GM19372 (cell line): ENCODE measurements around the gene SH3BP1.
A peak's percentile ranks its signal among the peaks of the same experiment; 100 is the strongest.
"Not testable (repeated sequence)": the region's sequence is repeated elsewhere in the genome, so short reads cannot be mapped to it uniquely, and the experiment has no call there.

Experiments used
- ATAC-seq: cut with Tn5 transposase; IDR thresholded peaks from one replicate; pipeline ENCODE4 v1.9.1; 2021; ENCODE audit warnings: mild to moderate bottlenecking, low read depth, moderate library complexity; ENCODE audit not compliant: unreplicated experiment

SH3BP1 gene

GRCh38 chr22:37633089-37633624, 6.3 kb upstream of the SH3BP1 start:
- peak; percentile 49 for ATAC-seq

GRCh38 chr22:37633625-37634416, 5.6 kb upstream of the SH3BP1 start:
- ATAC-seq, result peak; percentile 67

- ATAC-seq, result no peak
Measured at GRCh38 chr22:37634417-37634924, 5.0 kb upstream of the SH3BP1 start.

DNA sequence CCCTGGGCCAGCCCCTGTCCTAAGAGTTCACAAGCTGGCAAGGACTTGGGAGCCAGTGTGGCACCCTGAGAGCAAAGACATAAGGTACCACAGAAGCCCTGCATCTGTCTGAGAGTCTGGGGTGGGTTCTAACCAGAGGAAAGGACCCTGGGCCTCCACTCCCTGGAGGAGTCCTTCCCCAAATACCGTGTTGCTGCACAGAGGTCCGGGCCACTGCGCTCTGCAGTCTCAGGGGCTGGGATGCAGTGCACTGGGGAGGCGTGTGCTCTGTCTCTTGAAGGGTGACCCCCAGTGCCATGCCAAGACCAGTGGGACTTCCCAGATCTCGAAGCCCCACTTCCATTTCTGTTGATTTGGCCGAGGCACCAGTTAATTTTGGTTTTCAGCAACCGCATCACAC, 4.3 kb upstream of the SH3BP1 start:
- no peak for ATAC-seq

GRCh38 chr22:37636186-37636948, 3.1 kb upstream of the SH3BP1 start:
- no peak for ATAC-seq

DNA sequence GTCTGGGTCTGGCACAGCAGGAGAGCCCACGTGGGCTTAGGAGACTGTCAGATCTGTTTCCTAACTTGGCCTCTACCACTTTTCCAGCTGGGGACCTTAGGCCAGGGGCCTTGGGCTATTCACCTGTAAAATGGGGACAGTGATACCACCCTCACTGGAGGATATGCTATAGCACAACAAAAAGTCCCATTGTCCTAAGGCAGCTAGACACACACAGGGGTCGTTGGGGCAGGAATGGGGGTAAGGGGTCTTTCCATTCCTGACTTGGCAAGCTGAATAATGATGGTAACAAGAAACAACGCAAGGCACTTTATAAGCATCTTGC, 2.6 kb upstream of the SH3BP1 start:
- ATAC-seq, result no peak

DNA sequence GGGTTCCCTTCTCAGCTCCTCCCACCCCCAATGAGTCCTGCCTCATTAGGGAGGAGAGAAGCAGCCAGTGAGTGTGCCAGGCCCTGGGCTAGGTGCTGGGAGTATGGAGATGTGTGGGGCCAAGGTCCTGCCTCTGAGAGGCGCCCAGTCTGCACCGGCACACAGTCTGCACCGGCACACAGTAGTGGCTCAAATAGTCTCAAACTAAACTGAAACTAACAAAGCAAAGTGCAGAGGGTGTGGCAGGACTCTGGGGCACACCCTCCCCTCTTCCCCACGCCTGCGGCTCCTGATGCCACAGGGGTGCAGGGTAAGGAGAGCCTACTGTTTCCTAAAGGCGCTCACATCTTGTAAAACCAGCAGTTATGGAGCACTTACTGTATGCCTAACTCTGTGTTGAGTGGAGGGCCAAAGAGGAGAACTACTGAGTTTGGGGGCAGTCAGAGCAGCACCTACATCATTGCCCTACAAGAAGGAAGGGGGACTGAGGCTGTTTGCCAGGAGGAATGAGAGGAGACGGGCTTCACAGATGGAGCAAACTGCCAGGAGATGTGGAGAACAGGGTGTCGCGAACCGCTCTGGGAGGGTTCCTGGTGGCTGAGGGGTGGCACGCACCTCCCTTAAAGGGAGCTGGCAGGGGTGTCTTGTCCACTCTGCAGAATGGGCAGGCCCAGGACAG, 939 bp upstream of the SH3BP1 start:
- ATAC-seq, result no peak

GRCh38 chr22:37639771-37640590, 512 bp downstream of the SH3BP1 start:
- ATAC-seq, result no peak

- ATAC-seq, result no peak
Measured at GRCh38 chr22:37640591-37641560, 1.4 kb downstream of the SH3BP1 start.

- ATAC-seq, result no peak
Measured at GRCh38 chr22:37641561-37641949, 2.1 kb downstream of the SH3BP1 start.

DNA sequence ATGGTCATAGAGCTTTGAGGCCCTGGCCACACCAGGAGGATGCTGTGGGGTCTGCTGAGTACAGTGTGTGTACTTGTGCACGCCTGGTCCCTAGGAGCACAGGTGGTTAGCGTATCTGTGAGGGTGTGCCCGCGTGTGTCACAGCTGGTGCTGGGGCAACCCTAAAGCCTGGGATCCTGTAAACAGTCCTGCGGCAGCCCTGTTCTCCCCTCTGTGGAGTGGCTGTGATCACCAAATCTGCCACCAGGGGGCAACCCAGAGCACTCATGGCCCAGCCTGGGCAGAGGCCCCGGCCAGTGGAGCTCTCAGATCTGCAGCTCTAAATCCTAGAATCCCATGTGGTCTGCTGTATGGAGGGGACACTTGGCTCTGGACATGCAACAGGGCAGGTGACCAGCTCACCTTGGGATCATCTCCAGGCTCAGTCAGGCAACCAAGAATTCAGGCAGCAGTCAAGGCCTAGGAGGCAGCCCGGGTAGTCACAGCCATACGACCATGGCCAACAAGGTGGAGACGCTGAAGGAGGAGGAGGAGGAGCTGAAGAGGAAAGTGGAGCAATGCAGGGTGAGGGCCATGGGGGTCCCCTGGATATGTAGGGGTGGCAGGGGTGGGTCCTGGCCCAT, 3.9 kb downstream of the SH3BP1 start:
- no peak for ATAC-seq

GRCh38 chr22:37647317-37647716, 7.8 kb downstream of the SH3BP1 start:
- ATAC-seq, result no peak

DNA sequence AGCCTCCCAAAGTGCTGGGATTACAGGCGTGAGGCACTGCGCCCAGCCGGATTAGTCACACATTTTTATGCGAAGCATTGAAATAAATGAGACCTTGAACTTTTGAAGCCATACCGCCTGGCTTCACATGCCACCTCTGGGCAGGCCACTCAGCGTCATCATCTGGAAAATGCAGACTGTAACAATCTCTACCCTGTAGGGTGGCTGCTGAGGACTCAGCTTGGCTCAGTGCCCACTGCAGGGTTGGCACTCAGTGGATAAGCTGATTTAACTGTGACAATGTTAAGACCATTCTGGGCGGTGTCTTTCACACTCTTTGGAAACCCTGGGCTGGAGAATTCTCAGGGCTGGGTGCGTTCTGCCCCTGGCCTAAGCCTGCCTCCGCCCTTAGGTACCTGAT, 8.5 kb downstream of the SH3BP1 start:
- ATAC-seq, result no peak

DNA sequence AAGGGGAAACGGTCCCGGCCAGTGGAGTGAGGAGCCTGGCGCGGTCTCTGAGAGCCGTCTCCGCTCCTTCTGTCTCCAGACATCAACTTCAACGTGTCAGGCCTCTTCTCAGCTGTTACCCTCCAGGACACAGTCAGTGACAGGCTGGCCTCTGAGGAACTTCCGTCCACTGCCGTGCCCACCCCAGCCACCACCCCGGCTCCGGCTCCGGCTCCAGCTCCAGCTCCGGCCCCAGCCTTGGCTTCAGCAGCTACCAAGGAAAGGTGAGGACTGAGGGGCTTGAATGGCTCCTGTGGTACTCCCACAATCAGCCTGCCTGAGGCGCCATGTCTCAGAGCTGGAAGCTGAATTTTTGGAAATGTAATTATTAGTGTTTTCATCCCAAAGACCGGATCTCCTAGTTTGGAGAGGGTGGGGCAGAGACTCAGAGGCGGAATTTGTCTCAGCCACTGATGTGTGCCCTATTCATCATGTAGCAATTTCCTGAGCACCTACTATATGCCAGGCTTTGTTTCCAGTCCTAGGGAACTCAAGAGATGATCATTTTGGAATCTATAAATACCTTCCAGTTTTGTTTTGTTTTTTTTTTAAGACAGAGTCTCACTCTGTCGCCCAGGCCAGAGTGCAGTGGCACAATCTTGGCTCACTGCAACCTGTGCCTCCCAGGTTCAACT, 11.1 kb downstream of the SH3BP1 start:
- ATAC-seq, result no peak

DNA sequence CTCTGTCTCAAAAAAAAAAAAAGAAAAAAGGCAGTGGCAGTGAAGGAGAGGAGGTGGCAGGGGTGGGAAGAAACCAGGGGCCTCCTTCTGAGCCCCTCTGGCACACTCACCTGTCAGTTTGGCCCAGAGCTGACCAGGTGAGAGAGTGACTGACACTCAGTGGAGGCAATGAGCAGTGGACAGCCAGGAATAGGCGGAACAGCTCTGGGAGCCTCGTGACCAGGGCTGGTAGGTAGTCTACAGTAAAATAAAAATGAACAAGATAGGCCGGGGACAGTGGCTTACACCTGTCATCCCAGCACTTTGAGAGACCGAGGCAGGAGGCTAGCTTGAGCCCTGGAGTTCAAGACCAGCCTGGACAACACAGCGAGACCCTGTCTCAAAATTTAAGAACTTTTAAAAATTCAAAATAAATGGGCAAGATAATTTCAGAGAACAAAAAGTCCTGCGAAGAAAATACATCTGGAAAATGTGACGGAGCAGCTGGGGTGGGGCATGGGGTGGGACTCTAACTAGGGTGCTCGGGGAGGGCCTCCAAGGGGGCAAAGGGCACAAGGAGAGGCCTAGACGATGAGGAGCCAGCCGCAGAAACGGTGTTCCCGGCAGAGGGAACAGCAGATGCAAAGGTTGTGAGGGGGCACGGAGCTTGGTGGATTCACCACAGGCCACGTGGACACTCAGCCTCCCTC, 15.2 kb downstream of the SH3BP1 start:
- no peak for ATAC-seq

DNA sequence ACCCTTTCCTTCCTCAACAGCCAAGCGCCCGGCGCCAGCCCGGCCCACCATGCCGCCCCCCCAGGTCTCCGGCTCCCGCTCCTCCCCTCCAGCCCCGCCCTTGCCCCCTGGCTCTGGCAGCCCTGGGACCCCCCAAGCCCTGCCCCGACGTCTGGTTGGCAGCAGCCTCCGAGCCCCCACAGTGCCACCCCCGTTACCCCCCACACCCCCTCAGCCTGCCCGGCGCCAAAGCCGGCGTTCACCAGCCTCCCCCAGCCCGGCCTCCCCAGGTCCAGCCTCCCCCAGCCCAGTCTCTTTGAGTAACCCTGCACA, 15.7 kb downstream of the SH3BP1 start:
- ATAC-seq, result no peak

- not testable (repeated sequence) for ATAC-seq
Measured at GRCh38 chr22:37656583-37656982, 17.1 kb downstream of the SH3BP1 start.
